ENCODE measurements around the gene BMPER.

The BMPER gene

GRCh38 chr7:33921216-33921938 is 16.0 kb downstream of the BMPER start:
- no peak overlapping the region for H3K4me3 ChIP-seq (ENCODE audit: low read depth, low read length)

DNA sequence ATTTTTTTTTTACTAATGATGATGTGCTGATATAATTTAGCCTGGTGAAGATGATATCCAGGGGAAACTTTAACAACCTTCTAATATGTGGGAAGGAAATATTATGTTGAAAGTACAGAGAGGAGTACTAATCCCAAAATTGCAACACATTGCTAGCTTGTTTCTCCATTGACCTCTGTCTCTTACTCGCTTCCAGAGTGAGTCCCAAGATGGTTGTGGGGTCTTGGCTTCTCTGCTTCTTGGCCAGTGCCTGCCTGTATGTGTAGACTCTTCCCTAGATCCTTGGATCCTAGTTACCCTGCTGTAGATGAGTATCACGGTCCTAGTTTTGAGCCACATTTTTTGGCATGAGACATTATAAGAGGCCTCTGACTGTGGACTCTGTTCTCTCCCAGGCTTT is 17.5 kb downstream of the BMPER start:
- H3K4me3 ChIP-seq (ENCODE audit: low read depth, low read length): no peak overlapping the region

DNA sequence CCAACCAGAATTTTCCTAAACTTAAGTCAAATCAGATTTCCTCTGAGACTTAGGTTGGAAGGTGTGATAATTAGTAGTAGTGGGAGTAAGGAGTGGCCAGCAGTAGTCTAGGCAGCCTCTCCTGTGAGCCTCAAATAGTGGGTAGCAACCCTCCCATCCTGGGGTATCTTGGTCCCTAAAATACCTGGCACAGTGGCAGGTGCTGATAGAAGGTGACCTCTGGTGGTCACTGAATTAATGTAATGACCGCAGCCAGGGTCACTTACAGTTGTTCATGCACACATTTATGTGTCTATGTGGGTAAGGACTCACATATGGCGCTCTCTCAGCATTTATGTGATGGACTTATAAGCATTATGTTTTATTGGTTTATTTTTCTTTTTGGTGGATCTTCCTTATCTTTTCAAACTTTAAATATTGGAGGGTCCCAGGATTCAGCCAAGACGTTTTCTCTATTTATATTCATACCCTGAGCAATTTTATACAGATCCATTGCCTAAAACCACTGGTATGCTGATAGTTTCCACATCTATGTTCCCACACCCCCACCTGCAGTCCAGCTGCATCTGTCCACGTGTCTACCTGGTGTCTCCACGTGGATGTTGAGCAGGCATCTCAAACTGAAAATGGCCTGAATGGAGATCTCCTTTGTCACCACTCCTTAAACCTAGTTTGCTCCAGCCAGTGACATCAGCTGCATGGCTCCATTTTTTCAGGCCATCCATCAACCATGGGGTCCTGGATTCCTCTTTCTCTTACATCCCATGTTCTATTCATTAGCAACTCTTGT is 18.3 kb downstream of the BMPER start:
- H3K4me3 ChIP-seq (ENCODE audit: low read depth, low read length): no peak overlapping the region

DNA sequence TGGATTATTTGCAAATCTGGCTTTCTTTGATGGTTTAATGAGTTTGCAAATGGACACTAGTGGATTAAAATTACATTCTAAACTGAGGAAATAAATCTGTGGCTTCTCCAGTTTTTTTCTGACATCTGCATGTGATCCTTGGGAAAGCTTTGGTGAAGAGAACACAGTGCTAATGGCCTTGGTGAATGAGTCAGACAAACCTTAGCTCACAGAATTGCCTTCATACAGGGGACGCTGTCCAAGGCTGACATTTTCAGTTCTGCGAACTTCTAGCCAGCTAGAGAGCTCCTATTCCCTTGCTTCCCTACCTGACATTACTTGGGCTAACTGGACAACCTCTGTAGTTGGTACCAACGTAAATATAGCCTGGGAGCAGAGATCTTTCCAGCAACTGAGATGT is 21.2 kb downstream of the BMPER start:
- no peak overlapping the region for H3K4me3 ChIP-seq (ENCODE audit: low read depth, low read length)

- H3K4me3 ChIP-seq (ENCODE audit: low read depth, low read length): no peak overlapping the region
Observed at GRCh38 chr7:33928986-33929385, 23.6 kb downstream of the BMPER start.

DNA sequence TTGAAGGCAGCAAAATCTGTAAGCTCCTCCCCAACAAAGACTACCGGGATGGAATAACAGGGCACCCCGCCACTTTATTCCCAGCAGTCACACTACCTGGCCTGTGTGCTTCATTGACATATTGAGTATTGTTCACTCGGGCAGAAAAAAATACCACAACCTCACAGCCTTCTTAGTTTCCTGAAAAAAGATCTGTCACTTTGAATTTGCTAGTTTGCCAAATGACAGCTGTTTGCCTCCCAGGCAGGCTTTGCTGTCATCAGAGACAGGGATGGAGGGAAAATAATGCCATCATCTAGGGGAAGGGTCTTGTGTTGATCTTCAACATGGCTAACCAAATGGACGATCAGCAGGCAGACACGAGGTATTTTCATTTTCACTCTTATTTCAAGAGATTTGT is 26.9 kb downstream of the BMPER start:
- H3K4me3 ChIP-seq (ENCODE audit: low read depth, low read length): no peak overlapping the region

DNA sequence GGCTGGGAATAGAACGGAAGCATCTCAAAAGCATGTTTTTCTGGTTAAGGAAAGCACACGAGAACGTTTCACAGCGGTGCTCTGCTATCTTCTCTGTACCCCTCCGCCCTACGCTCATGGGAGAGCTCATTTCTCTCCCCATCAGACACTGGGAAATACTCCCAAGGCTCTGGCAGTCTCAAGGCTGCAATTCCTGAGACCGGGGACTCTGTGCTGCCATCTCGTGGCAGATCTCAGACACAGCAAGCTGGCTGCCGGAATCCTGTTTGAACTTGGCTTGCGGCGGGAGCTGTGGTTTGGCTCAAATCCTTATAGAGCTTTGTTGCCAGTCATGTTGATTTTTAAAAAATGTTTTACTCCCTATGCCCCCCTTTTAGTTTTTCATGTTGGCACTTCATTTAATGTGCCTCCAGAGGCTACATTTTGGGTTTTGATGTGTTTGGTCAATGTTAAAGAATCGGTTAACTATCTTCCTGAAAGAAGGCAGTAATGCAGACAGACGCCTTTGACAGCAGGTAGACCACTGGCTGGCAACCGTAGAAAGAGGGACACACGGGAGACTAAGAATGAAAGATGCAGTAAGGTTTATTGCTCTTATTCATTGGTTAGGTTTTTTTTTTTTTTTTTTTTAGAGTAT is 27.6 kb downstream of the BMPER start:
- H3K4me3 ChIP-seq (ENCODE audit: low read depth, low read length): no peak overlapping the region

DNA sequence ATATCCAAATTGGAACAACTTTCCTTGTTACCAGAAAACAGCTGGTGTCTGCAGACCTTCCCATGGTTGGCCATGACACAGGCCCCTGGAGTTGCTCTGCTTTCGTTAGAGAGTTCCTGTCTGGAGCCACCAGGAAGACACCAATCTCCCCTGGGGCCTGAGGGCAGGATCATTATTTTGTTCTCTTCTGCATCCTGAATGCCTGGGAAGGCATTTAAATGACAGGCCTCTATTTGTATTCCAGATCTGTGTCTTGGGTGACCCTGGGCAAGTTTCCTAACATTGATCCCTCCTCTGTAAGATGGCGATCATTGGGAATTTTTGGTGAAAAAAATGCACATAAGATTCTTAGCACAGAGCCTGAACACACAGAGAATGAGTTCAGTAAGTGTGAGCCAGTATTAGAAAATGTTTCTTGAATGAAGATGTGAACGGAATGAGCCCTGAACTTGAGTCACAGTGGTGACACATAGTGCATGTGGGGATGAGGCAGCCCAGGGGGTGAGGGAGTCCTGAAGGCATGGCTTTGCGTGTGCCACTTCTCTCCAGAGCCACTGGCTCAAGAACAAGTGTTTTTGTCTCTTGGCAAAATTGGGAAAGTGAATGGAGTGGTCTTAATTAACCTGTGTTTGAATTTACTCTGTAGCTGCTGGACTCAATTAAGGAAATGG is 28.4 kb downstream of the BMPER start:
- H3K4me3 ChIP-seq (ENCODE audit: low read depth, low read length): no peak overlapping the region

DNA sequence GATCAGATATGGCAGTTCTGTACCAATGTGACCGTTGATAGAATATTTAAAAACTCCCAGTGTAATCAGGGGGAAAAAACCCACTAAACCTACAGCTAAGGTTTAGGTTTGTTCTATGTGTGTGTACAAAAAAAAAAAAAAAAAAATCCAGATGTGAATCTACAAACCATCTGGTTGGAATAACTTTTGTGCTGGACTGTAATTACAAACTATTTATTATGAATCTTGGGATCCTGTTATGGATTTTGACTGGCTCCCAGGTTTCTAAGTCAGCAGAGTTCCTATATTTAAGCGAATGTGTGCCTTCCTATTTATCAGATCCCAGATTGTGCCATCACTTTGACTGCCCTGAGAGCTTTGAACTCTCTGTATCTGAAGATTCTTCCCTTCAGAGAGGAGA is 29.1 kb downstream of the BMPER start:
- H3K4me3 ChIP-seq (ENCODE audit: low read depth, low read length): no peak overlapping the region

DNA sequence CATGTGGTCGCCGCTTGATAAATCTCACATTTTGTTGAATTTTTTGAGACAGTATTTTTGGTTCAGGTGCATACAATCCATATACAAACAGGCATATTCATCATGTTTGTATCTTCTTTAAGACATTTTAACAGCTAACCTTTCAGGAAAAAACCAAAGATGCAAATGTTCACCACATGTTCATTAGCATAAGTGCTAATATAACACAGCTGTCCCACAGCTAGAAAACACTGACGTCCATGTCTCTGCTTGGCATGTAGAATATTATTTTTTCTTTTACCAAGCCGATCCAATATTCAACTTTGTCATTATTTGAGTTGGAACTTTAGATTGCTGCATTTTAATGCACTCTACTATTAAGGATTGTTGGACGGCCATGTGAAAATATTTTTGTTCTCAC is 31.2 kb downstream of the BMPER start:
- H3K4me3 ChIP-seq (ENCODE audit: low read depth, low read length): no peak overlapping the region

GRCh38 chr7:33937871-33938270 is 32.5 kb downstream of the BMPER start:
- no peak overlapping the region for H3K4me3 ChIP-seq (ENCODE audit: low read depth, low read length)

DNA sequence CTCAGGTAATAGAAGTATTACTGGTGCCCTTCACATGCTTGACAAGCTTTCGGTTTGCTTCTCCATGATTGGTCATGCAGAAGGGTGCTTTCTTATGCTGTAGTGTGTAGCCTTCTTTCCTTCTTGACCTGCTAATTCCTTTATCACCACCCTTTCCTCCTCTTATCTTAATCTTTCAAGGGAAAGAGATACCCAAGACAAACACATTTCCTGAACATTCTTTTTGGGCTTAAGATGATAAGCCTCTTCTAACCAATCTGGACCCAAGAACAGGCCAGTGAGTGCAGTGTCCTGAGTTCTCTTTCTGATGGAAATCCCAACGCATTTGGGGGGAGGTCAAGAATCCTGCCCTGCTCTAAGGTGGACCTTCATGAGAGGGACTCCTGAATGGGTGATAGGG is 33.8 kb downstream of the BMPER start:
- H3K4me3 ChIP-seq (ENCODE audit: low read depth, low read length): no peak overlapping the region

GRCh38 chr7:33940503-33940902 is 35.2 kb downstream of the BMPER start:
- no peak overlapping the region for H3K4me3 ChIP-seq (ENCODE audit: low read depth, low read length)

DNA sequence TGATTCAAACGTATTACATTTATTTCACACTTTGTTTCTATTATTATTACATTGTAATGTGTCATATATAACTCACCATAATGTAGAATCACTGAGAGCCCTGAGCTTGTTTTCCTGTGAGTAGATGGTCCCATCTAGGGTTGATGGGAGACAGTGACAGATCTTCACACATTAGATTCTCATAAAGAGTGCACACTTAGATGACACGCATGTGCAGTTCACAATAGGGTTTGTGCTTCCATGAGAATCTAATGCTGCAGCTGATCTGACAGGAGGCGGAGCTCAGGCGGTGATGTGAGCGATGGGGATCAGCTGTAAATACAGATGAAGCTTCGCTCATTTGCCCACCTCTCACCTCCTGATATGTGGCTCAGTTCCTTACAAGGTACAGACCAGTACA is 36.1 kb downstream of the BMPER start:
- H3K4me3 ChIP-seq (ENCODE audit: low read depth, low read length): no peak overlapping the region

- no peak overlapping the region for H3K4me3 ChIP-seq (ENCODE audit: low read depth, low read length)
Observed at GRCh38 chr7:33946094-33946699, 40.9 kb downstream of the BMPER start.

DNA sequence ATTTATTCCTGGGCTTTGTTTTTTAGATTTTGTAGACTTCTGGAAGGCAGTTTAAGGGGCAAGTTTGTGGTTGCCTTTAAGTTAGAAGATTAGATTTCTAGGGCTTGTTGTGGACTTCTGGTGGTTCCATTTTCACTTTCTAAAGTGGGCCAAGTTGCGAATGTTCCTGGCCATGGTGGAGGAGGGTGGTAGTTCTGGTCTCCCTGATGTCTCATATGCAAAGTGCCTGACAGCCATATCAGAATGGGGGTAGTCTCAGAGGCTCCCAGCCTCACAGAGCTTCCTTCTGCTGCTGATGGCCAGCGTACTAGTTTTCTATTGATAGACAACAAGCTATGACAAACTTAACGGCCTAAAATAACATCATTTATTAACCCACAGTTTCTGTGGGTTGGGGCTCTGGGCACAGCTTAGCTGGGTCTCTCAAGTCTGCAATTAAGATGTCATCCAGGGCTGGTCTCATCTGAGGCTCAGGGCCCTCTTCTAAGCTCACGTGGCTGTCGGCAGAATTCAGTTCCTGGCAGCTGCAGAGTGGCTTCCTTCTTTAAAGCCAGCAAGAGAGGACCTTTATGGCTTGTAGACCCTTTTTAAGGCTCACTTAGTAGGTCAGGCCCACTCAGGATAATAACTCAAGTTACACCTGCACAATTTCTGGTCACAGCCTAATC is 44.8 kb downstream of the BMPER start:
- H3K4me3 ChIP-seq (ENCODE audit: low read depth, low read length): no peak overlapping the region

GRCh38 chr7:33952824-33953223 is 47.5 kb downstream of the BMPER start:
- H3K4me3 ChIP-seq (ENCODE audit: low read depth, low read length): no peak overlapping the region

DNA sequence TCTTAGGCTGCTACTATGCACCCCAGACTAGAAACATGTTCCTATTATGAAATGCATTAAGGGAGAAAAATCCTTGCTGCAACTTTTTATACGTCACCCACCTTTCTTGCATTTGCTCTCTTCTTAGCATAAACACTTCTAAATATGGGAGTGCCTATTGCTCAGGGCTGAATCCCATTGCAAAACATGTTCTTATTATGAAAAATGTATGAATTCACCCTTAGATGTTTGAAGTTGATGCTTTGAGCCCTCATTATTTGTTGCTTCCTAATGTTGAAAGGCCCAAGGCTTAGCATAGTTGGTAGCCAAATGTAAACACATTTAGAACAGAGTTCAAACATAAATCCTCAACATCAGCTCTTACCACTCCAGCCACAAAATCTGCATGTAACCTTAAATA is 52.8 kb downstream of the BMPER start:
- H3K4me3 ChIP-seq (ENCODE audit: low read depth, low read length): no peak overlapping the region

GRCh38 chr7:33959676-33960075 is 54.3 kb downstream of the BMPER start:
- H3K4me3 ChIP-seq (ENCODE audit: low read depth, low read length): no peak overlapping the region

DNA sequence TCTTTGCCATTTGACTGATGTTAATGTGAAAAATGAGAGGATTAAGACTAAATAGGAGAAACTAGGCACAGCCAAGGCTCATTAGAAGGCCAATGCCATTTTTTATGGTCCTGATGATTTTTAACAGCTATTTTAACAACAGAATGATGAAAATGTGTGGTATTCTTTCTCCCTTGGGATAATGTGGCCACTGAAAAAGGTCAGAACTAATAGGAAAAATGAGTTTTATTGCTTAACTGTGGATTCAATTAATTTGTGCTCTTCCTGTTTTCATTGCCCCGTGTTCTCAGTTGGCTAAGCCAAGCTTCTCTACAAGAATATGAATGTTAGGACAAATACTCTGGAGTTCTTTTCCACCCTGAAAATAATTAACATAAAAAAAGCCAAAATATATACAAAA is 56.6 kb downstream of the BMPER start:
- no peak overlapping the region for H3K4me3 ChIP-seq (ENCODE audit: low read depth, low read length)

Data from iPS-11a (cell line).